ENCODE results near the gene RARB. TPM values are rescaled to one million over a fixed set of nuclear protein-coding genes. Genes with fewer than 3 reads are reported as not detected.

Gene RARB
- total RNA-seq, 1 donor from 2014 or later: 5.6 TPM

- Histone ChIP-seq H3K36me3 (no peaks in the 10 kb centered on the region), H3K9me3 (peaks cover 35% of the 10 kb centered on the region), H3K27ac (no peak overlapping the region), H3K4me1 (no peaks in the 10 kb centered on the region), H3K4me3 (no peak overlapping the region), H3K27me3 (ENCODE audit: low read depth) (no peaks in the 10 kb centered on the region)
- intact Hi-C loops (cut with DNase I): no loop called here
- DNase-seq: no peak
- TF ChIP-seq, protein P1, sequence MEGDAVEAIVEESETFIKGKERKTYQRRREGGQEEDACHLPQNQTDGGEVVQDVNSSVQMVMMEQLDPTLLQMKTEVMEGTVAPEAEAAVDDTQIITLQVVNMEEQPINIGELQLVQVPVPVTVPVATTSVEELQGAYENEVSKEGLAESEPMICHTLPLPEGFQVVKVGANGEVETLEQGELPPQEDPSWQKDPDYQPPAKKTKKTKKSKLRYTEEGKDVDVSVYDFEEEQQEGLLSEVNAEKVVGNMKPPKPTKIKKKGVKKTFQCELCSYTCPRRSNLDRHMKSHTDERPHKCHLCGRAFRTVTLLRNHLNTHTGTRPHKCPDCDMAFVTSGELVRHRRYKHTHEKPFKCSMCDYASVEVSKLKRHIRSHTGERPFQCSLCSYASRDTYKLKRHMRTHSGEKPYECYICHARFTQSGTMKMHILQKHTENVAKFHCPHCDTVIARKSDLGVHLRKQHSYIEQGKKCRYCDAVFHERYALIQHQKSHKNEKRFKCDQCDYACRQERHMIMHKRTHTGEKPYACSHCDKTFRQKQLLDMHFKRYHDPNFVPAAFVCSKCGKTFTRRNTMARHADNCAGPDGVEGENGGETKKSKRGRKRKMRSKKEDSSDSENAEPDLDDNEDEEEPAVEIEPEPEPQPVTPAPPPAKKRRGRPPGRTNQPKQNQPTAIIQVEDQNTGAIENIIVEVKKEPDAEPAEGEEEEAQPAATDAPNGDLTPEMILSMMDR (IDR thresholded peaks at IDR 0.05): no peak
- no peak for ATAC-seq
These were observed 65.7 kb downstream of the RARB start for GRCh38 chr3:25493786-25494185.

GRCh38 chr3:25495304-25495703, 67.2 kb downstream of the RARB start:
- DNase-seq (no peak), ATAC-seq (no peak)
- H3K27me3 ChIP-seq (ENCODE audit: low read depth): no peaks in the 10 kb centered on the region
- no peak overlapping the region for H3K27ac ChIP-seq
- TF ChIP-seq, protein P1 (IDR thresholded peaks at IDR 0.05): no peak
- no peak overlapping the region for H3K4me3 ChIP-seq
- intact Hi-C loops (cut with DNase I): no loop called here
- H3K4me1 ChIP-seq: no peaks in the 10 kb centered on the region
- peaks cover 35% of the 10 kb centered on the region for H3K9me3 ChIP-seq
- no peaks in the 10 kb centered on the region for H3K36me3 ChIP-seq

GRCh38 chr3:25495726-25496253, 67.7 kb downstream of the RARB start:
- no peaks in the 10 kb centered on the region for H3K4me1 ChIP-seq
- peaks cover 35% of the 10 kb centered on the region for H3K9me3 ChIP-seq
- TF ChIP-seq, protein P1 (IDR thresholded peaks at IDR 0.05): no peak
- intact Hi-C loops (cut with DNase I): no loop called here
- DNase-seq (no peak), ATAC-seq (no peak)
- no peaks in the 10 kb centered on the region for H3K36me3 ChIP-seq
- H3K27me3 ChIP-seq (ENCODE audit: low read depth): no peaks in the 10 kb centered on the region
- no peak overlapping the region for H3K4me3 ChIP-seq
- H3K27ac ChIP-seq: no peak overlapping the region

DNA sequence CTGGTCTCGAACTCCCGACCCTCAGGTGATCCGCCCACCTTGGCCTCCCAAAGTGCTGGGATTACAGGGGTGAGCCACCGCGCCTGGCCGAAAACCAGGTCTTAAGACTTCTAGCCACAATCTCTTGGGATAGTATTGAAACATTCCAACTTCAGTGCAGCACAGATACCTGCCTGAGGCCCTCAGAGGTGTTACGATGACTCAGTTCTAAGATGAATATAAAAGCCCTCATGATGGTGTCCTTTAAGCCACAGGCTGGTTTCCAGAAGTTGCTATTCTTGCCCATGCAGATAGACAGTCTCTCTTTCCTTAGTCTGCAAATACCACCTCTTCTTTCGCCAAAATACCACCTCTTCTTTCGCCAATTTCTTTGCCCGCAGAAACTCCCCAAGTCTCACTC, 69.0 kb downstream of the RARB start:
- no peak for ATAC-seq
- intact Hi-C loops (cut with DNase I): no loop called here
- no peak overlapping the region for H3K4me3 ChIP-seq
- H3K27me3 ChIP-seq (ENCODE audit: low read depth): no peaks in the 10 kb centered on the region
- H3K27ac ChIP-seq: no peak overlapping the region
- TF ChIP-seq, protein P1 (IDR thresholded peaks at IDR 0.05): no peak
- peaks cover 6% of the 10 kb centered on the region for H3K4me1 ChIP-seq
- H3K36me3 ChIP-seq: no peaks in the 10 kb centered on the region
- H3K9me3 ChIP-seq: peaks cover 35% of the 10 kb centered on the region
- DNase-seq: no peak

- TF ChIP-seq, protein P1 (IDR thresholded peaks at IDR 0.05): no peak
- ATAC-seq: no peak
- peaks cover 6% of the 10 kb centered on the region for H3K4me1 ChIP-seq
These were observed 72.7 kb downstream of the RARB start for GRCh38 chr3:25500706-25501210.

More at GRCh38 chr3:25500706-25501210, 72.7 kb downstream of the RARB start:
- no peak for DNase-seq
- H3K4me3 ChIP-seq: no peak overlapping the region
- H3K9me3 ChIP-seq: peaks cover 5% of the 10 kb centered on the region
- no peaks in the 10 kb centered on the region for H3K36me3 ChIP-seq
- H3K27ac ChIP-seq: no peak overlapping the region
- no peaks in the 10 kb centered on the region for H3K27me3 ChIP-seq (ENCODE audit: low read depth)
- intact Hi-C loops (cut with DNase I): no loop called here
